Activated B cell treated with CpG ODN at 0.5 μM for 24 hours (primary cell): Measurements from ENCODE around the gene IL18. TPM values are rescaled to one million over a fixed set of nuclear protein-coding genes. Genes with fewer than 3 reads are reported as not detected.

Source experiments
- ATAC-seq: fragments of 200-7000 bp; cut with Tn5 transposase; one replicate; pipeline ENCODE4 v1.10.0; 2021; ENCODE audit warnings: low read depth, mild to moderate bottlenecking, moderate library complexity
- CTCF ChIA-PET: fragments of 350-600 bp; sonication (Branson Sonifier 250); formaldehyde crosslinking; loops from one replicate; lab custom pipeline; 2021; ENCODE audit warnings: antibody characterized with exemption; lab: Charles Lee
- POLR2A ChIA-PET: fragments of 350-600 bp; sonication (Branson Sonifier 250); formaldehyde crosslinking; loops from one replicate; lab custom pipeline; 2021; ENCODE audit warnings: antibody characterized with exemption; lab: Charles Lee
- DNase-seq: peaks from one replicate; pipeline ENCODE4 v3.0.0; 2022
- H3K27ac Mint-ChIP-seq: one replicate; pipeline ENCODE4 v1.8.0; 2020; ENCODE audit warnings: mixed read lengths
- H3K27me3 Mint-ChIP-seq: one replicate; pipeline ENCODE4 v1.8.0; 2021; ENCODE audit warnings: mixed read lengths
- H3K36me3 Mint-ChIP-seq: one replicate; pipeline ENCODE4 v1.8.0; 2021; ENCODE audit warnings: low read depth, mixed read lengths
- H3K4me1 Mint-ChIP-seq: one replicate; pipeline ENCODE4 v1.8.0; 2021; ENCODE audit warnings: mixed read lengths
- H3K4me3 Mint-ChIP-seq: one replicate; pipeline ENCODE4 v1.8.0; 2020; ENCODE audit warnings: mild to moderate bottlenecking, mixed read lengths
- H3K9me3 Mint-ChIP-seq: one replicate; pipeline ENCODE4 v1.8.0; 2020; ENCODE audit warnings: mixed read lengths
- intact Hi-C: fragments of 100-400 bp; cut with micrococcal nuclease; formaldehyde crosslinking; loops from one replicate; pipeline ENCODE4 v1.15.1; 2024
- total RNA-seq: library from RNA; stranded (reverse); gene quantifications from 2 replicates; pipeline ENCODE4 v1.2.3, GENCODE V29; 2022
- TF ChIP-seq, protein P1 (sequence below): fragments of 200-600 bp; IDR thresholded peaks from one replicate; pipeline ENCODE4 v1.8.0; 2022; ENCODE audit warnings: antibody characterized with exemption, mild to moderate bottlenecking

Gene IL18
- total RNA-seq, 1 donor from 2014 or later, result 1.00 TPM

GRCh38 chr11:112121981-112122615 lies 41.8 kb downstream of the IL18 start:
- intact Hi-C loops, result no loop called here
- peaks cover 7% of the 10 kb centered on the region for H3K4me1 Mint-ChIP-seq
- DNase-seq (no peak), ATAC-seq (no peak)
- H3K27ac Mint-ChIP-seq, result no peak overlapping the region
- no peak overlapping the region for H3K4me3 Mint-ChIP-seq
- H3K9me3 Mint-ChIP-seq, result no peaks in the 10 kb centered on the region
- H3K36me3 Mint-ChIP-seq, result peaks cover 2% of the 10 kb centered on the region
- TF ChIP-seq, protein P1, sequence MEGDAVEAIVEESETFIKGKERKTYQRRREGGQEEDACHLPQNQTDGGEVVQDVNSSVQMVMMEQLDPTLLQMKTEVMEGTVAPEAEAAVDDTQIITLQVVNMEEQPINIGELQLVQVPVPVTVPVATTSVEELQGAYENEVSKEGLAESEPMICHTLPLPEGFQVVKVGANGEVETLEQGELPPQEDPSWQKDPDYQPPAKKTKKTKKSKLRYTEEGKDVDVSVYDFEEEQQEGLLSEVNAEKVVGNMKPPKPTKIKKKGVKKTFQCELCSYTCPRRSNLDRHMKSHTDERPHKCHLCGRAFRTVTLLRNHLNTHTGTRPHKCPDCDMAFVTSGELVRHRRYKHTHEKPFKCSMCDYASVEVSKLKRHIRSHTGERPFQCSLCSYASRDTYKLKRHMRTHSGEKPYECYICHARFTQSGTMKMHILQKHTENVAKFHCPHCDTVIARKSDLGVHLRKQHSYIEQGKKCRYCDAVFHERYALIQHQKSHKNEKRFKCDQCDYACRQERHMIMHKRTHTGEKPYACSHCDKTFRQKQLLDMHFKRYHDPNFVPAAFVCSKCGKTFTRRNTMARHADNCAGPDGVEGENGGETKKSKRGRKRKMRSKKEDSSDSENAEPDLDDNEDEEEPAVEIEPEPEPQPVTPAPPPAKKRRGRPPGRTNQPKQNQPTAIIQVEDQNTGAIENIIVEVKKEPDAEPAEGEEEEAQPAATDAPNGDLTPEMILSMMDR, result no peak
- CTCF ChIA-PET, result interaction anchor here (1.0 kb wide), 1 partner anchor 158 kb away, joined by 3 read pairs; no protein-coding TSS in a partner anchor
- H3K27me3 Mint-ChIP-seq, result no peaks in the 10 kb centered on the region
- POLR2A ChIA-PET, result no interaction called here

GRCh38 chr11:112118176-112118575 lies 45.7 kb downstream of the IL18 start:
- no peak for ATAC-seq
- Mint-ChIP-seq H3K4me3 (no peak overlapping the region), H3K4me1 (peaks cover 8% of the 10 kb centered on the region), H3K27ac (no peak overlapping the region), H3K9me3 (no peaks in the 10 kb centered on the region), H3K36me3 (peaks cover 2% of the 10 kb centered on the region), H3K27me3 (no peaks in the 10 kb centered on the region)
- intact Hi-C loops, result no loop called here
- DNase-seq, result no peak
- POLR2A ChIA-PET, result no interaction called here
- TF ChIP-seq, protein P1, result no peak
- CTCF ChIA-PET, result no interaction called here

GRCh38 chr11:112115386-112115785 lies 48.5 kb downstream of the IL18 start:
- H3K27ac Mint-ChIP-seq, result no peak overlapping the region
- TF ChIP-seq, protein P1, result no peak
- CTCF ChIA-PET, result interaction anchor here (2.0 kb wide), 1 partner anchor 165 kb away, joined by 6 read pairs; no protein-coding TSS in a partner anchor
- no peak overlapping the region for H3K4me3 Mint-ChIP-seq
- no peaks in the 10 kb centered on the region for H3K36me3 Mint-ChIP-seq
- POLR2A ChIA-PET, result no interaction called here
- intact Hi-C loops, result no loop called here
- H3K4me1 Mint-ChIP-seq, result peaks cover 6% of the 10 kb centered on the region
- DNase-seq, result no peak
- no peaks in the 10 kb centered on the region for H3K9me3 Mint-ChIP-seq
- no peaks in the 10 kb centered on the region for H3K27me3 Mint-ChIP-seq
- no peak for ATAC-seq

- CTCF ChIA-PET, result interaction anchor here (0.9 to 3.0 kb wide), 4 partner anchors 12 to 176 kb away, joined by 3 to 26 read pairs (median 4); no protein-coding TSS in a partner anchor
- ATAC-seq, result no peak
- Mint-ChIP-seq H3K27me3 (no peaks in the 10 kb centered on the region), H3K4me1 (peaks cover 2% of the 10 kb centered on the region), H3K36me3 (no peaks in the 10 kb centered on the region), H3K9me3 (no peaks in the 10 kb centered on the region), H3K27ac (no peak overlapping the region), H3K4me3 (no peak overlapping the region)
- intact Hi-C loops, result loop anchor here (5.0 kb wide), 1 partner anchor 1173 kb away; no protein-coding TSS in a partner anchor
- no peak for DNase-seq
- POLR2A ChIA-PET, result no interaction called here
- TF ChIP-seq, protein P1, result no peak
These were observed 49.4 kb downstream of the IL18 start for GRCh38 chr11:112114460-112114859.
